Panc1 (cell line): ENCODE measurements around the gene C1QTNF2. TPM values are rescaled to one million over a fixed set of nuclear protein-coding genes. Genes with fewer than 3 reads are reported as not detected.

ENCODE experiments used
- ATAC-seq: fragments of 200-7000 bp; cut with Tn5 transposase; 2 replicates; pipeline ENCODE4 v1.9.1; 2020; ENCODE audit warnings: mild to moderate bottlenecking, moderate library complexity
- BruUV-seq: library from RNA; stranded (reverse); fragments of 400-500 nt; replicated peaks from 2 replicates; lab custom pipeline; 2021; lab: Mats Ljungman, UMichigan
- CTCF ChIA-PET: fragments of 300-600 bp; sonication (Branson Sonifier 250); formaldehyde crosslinking; loops from one replicate; lab custom pipeline; 2022; ENCODE audit warnings: antibody characterized with exemption; lab: Charles Lee
- POLR2A ChIA-PET: fragments of 300-600 bp; sonication (Branson Sonifier 250); formaldehyde crosslinking; loops from one replicate; lab custom pipeline; 2022; ENCODE audit warnings: antibody characterized with exemption; lab: Charles Lee
- DNase-seq: peaks from one replicate; pipeline ENCODE4 v3.0.0-alpha.2; 2010; ENCODE audit warnings: low read depth, low spot score
- H3K27ac ChIP-seq: 2 replicates; pipeline ENCODE4 v1.5.1; 2011; ENCODE audit warnings: mild to moderate bottlenecking, low read length, inconsistent platforms
- H3K27me3 ChIP-seq: fragments of 200-500 bp; sonication (Bioruptor generic); 2 replicates; pipeline ENCODE4 v1.6.0; 2014; ENCODE audit warnings: low read length, inconsistent platforms; ENCODE audit not compliant: control insufficient read depth, insufficient read depth
- H3K36me3 ChIP-seq: fragments of 200-500 bp; sonication (Bioruptor generic); 2 replicates; pipeline ENCODE4 v1.5.1; 2014; ENCODE audit warnings: inconsistent platforms, mild to moderate bottlenecking, low read length, moderate library complexity; ENCODE audit not compliant: control insufficient read depth, insufficient read depth
- H3K4me1 ChIP-seq: 2 replicates; pipeline ENCODE4 v1.5.1; 2011; ENCODE audit warnings: inconsistent platforms, mild to moderate bottlenecking, low read length, moderate library complexity; ENCODE audit not compliant: control insufficient read depth, insufficient read depth
- H3K4me3 ChIP-seq, 2 experiments: 2 replicates each; pipeline ENCODE4 v1.5.1; 2011 to 2012; ENCODE audit warnings: low read depth in 2 of 2, low read length in 2 of 2, mild to moderate bottlenecking in 2 of 2, inconsistent platforms in 1 of 2, moderate library complexity in 1 of 2
- H3K9me3 ChIP-seq: fragments of 200-500 bp; sonication (Bioruptor generic); 2 replicates; pipeline ENCODE4 v1.5.1; 2014; ENCODE audit warnings: low read depth, mild to moderate bottlenecking, inconsistent platforms, low read length, moderate library complexity; ENCODE audit not compliant: control insufficient read depth, insufficient read depth
- POLR2AphosphoS5 ChIP-seq: IDR thresholded peaks from 2 replicates; pipeline ENCODE4 v1.6.1; 2012; ENCODE audit warnings: mild to moderate bottlenecking, low read depth, low read length, moderate library complexity
- REST ChIP-seq, 2 experiments: IDR thresholded peaks; 2 replicates each; pipeline ENCODE4 v1.6.1; 2011 to 2012; ENCODE audit warnings: low read depth in 2 of 2, control low read depth in 1 of 2, low read length in 1 of 2, mild to moderate bottlenecking in 1 of 2, moderate library complexity in 1 of 2; ENCODE audit not compliant: insufficient read depth in 1 of 2
- SIN3A ChIP-seq: IDR thresholded peaks from 2 replicates; pipeline ENCODE4 v1.6.1; 2012; ENCODE audit warnings: low read depth, mild to moderate bottlenecking, low read length, moderate library complexity, borderline replicate concordance; ENCODE audit not compliant: insufficient read depth
- TCF7L2 ChIP-seq: IDR thresholded peaks from 2 replicates; pipeline ENCODE4 v1.6.1; 2011; ENCODE audit warnings: mild to moderate bottlenecking, low read depth, low read length, inconsistent platforms
- in situ Hi-C: cut with HindIII; loops from 2 replicates; pipeline ENCODE4 v1.10.0; 2016; ENCODE audit warnings: low sequenced_read_pairs, low pct_unique_long_range_greater_than_20kb
- intact Hi-C: fragments of 100-400 bp; cut with micrococcal nuclease; formaldehyde crosslinking; loops from one replicate; pipeline ENCODE4 v1.10.0; 2022; ENCODE audit not compliant: unreplicated experiment
- total RNA-seq: library from RNA; stranded (reverse); gene quantifications from one replicate; pipeline ENCODE4 v1.2.1, GENCODE V29; 2021; ENCODE audit not compliant: unreplicated experiment
- TF ChIP-seq, protein P1 (sequence below): fragments of 450-650 bp; IDR thresholded peaks from 2 replicates; pipeline ENCODE4 v1.5.1; 2017; ENCODE audit warnings: mild to moderate bottlenecking

Gene C1QTNF2
- total RNA-seq, 1 experiment from 2014 or later: 0.44 TPM

DNA sequence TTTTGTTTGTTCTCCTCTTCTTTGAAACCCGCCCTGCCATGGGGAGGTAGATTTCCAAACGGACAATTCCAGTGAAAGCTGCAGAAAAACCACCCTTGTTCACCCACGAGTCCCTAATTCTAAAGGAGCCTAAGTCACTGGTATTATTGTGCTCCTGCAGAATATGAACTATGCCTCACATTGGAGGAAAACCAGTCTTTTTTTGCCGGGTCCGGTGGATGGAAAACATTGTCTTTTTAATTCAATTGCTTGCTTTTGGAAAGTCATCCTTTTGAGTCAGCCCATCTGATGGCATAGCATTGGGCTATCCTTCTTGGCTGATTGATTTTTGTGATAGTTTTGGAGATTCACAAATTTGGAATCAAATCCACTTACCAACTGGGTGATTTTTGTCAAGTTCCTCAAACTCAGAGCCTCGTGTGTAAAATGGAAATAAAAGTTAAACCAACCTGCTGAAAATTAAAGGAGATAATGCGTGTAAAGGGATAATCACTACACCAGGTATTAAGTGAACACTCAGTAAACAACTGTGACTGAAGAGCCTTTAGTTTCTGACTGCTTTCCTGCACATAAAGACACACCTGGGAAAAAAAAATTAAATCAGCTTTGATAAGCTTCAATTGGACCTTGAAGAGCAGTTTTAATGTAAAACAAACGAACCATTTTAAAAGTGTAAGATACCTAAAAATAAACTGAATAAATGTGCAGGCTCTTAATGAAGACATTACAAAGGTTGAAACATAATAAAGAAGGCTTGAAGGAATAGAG is 57.3 kb downstream of the C1QTNF2 start:
- DNase-seq: no peak
- Histone ChIP-seq H3K4me3 (peak overlapping the region; percentile 79 to 86), H3K27me3 (no peaks in the 10 kb centered on the region), H3K4me1 (peaks cover 53% of the 10 kb centered on the region), H3K9me3 (no peaks in the 10 kb centered on the region), H3K27ac (peak overlapping the region; percentile 98), H3K36me3 (no peaks in the 10 kb centered on the region)
- ATAC-seq: no peak
- no peak for TF ChIP-seq REST (IDR thresholded peaks at IDR 0.05; ENCODE audit: insufficient read depth in 1 of 2, low read depth in 2 of 2, low read length in 1 of 2)
- TF ChIP-seq POLR2AphosphoS5: no peak
- TF ChIP-seq, protein P1, sequence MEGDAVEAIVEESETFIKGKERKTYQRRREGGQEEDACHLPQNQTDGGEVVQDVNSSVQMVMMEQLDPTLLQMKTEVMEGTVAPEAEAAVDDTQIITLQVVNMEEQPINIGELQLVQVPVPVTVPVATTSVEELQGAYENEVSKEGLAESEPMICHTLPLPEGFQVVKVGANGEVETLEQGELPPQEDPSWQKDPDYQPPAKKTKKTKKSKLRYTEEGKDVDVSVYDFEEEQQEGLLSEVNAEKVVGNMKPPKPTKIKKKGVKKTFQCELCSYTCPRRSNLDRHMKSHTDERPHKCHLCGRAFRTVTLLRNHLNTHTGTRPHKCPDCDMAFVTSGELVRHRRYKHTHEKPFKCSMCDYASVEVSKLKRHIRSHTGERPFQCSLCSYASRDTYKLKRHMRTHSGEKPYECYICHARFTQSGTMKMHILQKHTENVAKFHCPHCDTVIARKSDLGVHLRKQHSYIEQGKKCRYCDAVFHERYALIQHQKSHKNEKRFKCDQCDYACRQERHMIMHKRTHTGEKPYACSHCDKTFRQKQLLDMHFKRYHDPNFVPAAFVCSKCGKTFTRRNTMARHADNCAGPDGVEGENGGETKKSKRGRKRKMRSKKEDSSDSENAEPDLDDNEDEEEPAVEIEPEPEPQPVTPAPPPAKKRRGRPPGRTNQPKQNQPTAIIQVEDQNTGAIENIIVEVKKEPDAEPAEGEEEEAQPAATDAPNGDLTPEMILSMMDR: no peak
- TF ChIP-seq SIN3A: no peak
- TF ChIP-seq TCF7L2: no peak; the same call in 1 of the 2 replicates
- BruUV-seq: TSS peak; percentile 97
- in situ Hi-C loops: loop anchor here (10.0 kb wide), 1 partner anchor 88 kb away; the partner anchor contains the start of gene FABP6
- intact Hi-C loops: no loop called here
- ChIA-PET CTCF (interaction anchor here (0.7 to 1.1 kb wide), 2 partner anchors 114 to 163 kb away, joined by 3 read pairs; no protein-coding TSS in a partner anchor), POLR2A (interaction anchor here (0.6 kb wide), 1 partner anchor 28 kb away, joined by 3 read pairs; no protein-coding TSS in a partner anchor)

GRCh38 chr5:160312134-160312959 is 58.1 kb downstream of the C1QTNF2 start, which contains the start of gene CCNJL:
CCNJL (minus strand) TSS chr5:160312564; CDS start chr5:160311923, 641 bp downstream.
- ATAC-seq (peak; percentile 78), DNase-seq (no peak)
- Histone ChIP-seq H3K27ac (peak within 1 kb of the TSS; percentile 98), H3K27me3 (no peaks in the 10 kb centered on the region), H3K36me3 (no peaks in the 10 kb centered on the region), H3K4me1 (peaks cover 51% of the 10 kb centered on the region), H3K9me3 (no peaks in the 10 kb centered on the region), H3K4me3 (peak within 1 kb of the TSS; percentile 79 to 86)
- in situ Hi-C loops: loop anchor here (10.0 kb wide), 1 partner anchor 88 kb away; the partner anchor contains the start of gene FABP6
- no TSS peak for BruUV-seq
- CTCF ChIA-PET: interaction anchor here (0.7 to 1.1 kb wide), 2 partner anchors 113 to 162 kb away, joined by 3 read pairs; no protein-coding TSS in a partner anchor
- intact Hi-C loops: no loop called here
- POLR2A ChIA-PET: no interaction called here
- TF ChIP-seq REST (IDR thresholded peaks at IDR 0.05; ENCODE audit: insufficient read depth in 1 of 2, low read depth in 2 of 2, low read length in 1 of 2): no peak
- TF ChIP-seq SIN3A: peak; percentile 84; the same call in 1 of the 2 replicates
- TF ChIP-seq, protein P1: no peak
- TF ChIP-seq POLR2AphosphoS5: peak; percentile 64
- peak; percentile 87 for TF ChIP-seq TCF7L2
